Amniotic stem cell (primary cell): ENCODE results near the gene SPATA4.

Experiments used
- DNase-seq: peaks from one replicate; lab custom pipeline; 2025; lab: John Stamatoyannopoulos, UW

SPATA4 gene

GRCh38 chr4:176189891-176190795 is 5.2 kb downstream of the SPATA4 start:
- DNase-seq = no peak

GRCh38 chr4:176188654-176189053 is 6.7 kb downstream of the SPATA4 start:
- DNase-seq = no peak

GRCh38 chr4:176187624-176188023 is 7.8 kb downstream of the SPATA4 start:
- DNase-seq = no peak

GRCh38 chr4:176186671-176187395 is 8.6 kb downstream of the SPATA4 start:
- DNase-seq = no peak

GRCh38 chr4:176186067-176186466 is 9.3 kb downstream of the SPATA4 start:
- DNase-seq = no peak

GRCh38 chr4:176185051-176185450 is 10.3 kb downstream of the SPATA4 start:
- DNase-seq = peak; percentile 24

- DNase-seq = no peak
Observed at GRCh38 chr4:176163041-176163440, 32.3 kb downstream of the SPATA4 start.

- no peak for DNase-seq
Observed at GRCh38 chr4:176156656-176157055, 38.7 kb downstream of the SPATA4 start.

- DNase-seq = no peak
Observed at GRCh38 chr4:176153124-176153523, 42.3 kb downstream of the SPATA4 start.

GRCh38 chr4:176150704-176151103 is 44.7 kb downstream of the SPATA4 start:
- DNase-seq = no peak

GRCh38 chr4:176150356-176150682 is 45.1 kb downstream of the SPATA4 start:
- no peak for DNase-seq

GRCh38 chr4:176149680-176150355 is 45.6 kb downstream of the SPATA4 start:
- no peak for DNase-seq

- no peak for DNase-seq
Observed at GRCh38 chr4:176142253-176142652, 53.1 kb downstream of the SPATA4 start.

GRCh38 chr4:176139518-176139917 is 55.9 kb downstream of the SPATA4 start:
- DNase-seq = no peak

- DNase-seq = no peak
Observed at GRCh38 chr4:176137631-176138030, 57.8 kb downstream of the SPATA4 start.

GRCh38 chr4:176134670-176135069 is 60.7 kb downstream of the SPATA4 start:
- DNase-seq = no peak
